SK-N-SH treated with all-trans-retinoic acid at 6 μM for 48 hours (cell line): ENCODE data around the gene TMEM82.

Source experiments
- ATAC-seq: fragments of 200-7000 bp; cut with Tn5 transposase; 3 replicates; pipeline ENCODE4 v1.9.1; 2020; ENCODE audit warnings: mild to moderate bottlenecking, moderate library complexity
- ARNTL ChIP-seq: fragments of 450-650 bp; formaldehyde crosslinking; IDR thresholded peaks from 2 replicates; pipeline ENCODE4 v1.5.0; 2020; ENCODE audit warnings: low read depth, mild to moderate bottlenecking, moderate library complexity, borderline replicate concordance
- CSDC2 ChIP-seq: fragments of 250-450 bp; sonication (Bioruptor Pico); IDR thresholded peaks from 2 replicates; pipeline ENCODE4 v1.5.0; 2020; ENCODE audit warnings: mild to moderate bottlenecking, moderate library complexity
- ESRRG ChIP-seq: fragments of 250-450 bp; sonication (Bioruptor Pico); IDR thresholded peaks from 2 replicates; pipeline ENCODE4 v1.6.1; 2021; ENCODE audit warnings: mild to moderate bottlenecking
- GLIS3 ChIP-seq: fragments of 250-450 bp; sonication (Bioruptor Pico); IDR thresholded peaks from 2 replicates; pipeline ENCODE4 v1.5.0; 2020; ENCODE audit warnings: mild to moderate bottlenecking, moderate library complexity
- ISL1 ChIP-seq: fragments of 250-450 bp; sonication (Bioruptor Pico); IDR thresholded peaks from 2 replicates; pipeline ENCODE4 v2.1.2; 2022; ENCODE audit warnings: mild to moderate bottlenecking, moderate library complexity
- OSR1 ChIP-seq: fragments of 250-450 bp; sonication (Bioruptor Pico); IDR thresholded peaks from 2 replicates; pipeline ENCODE4 v1.8.0; 2022; ENCODE audit warnings: moderate library complexity, mild to moderate bottlenecking, inconsistent platforms
- PPARA ChIP-seq: fragments of 250-450 bp; sonication (Bioruptor Pico); IDR thresholded peaks from 2 replicates; pipeline ENCODE4 v1.5.0; 2020; ENCODE audit warnings: mild to moderate bottlenecking, borderline replicate concordance
- RARB ChIP-seq: fragments of 250-450 bp; sonication (Bioruptor Pico); IDR thresholded peaks from 2 replicates; pipeline ENCODE4 v1.8.0; 2021; ENCODE audit warnings: mild to moderate bottlenecking, moderate library complexity
- SNAI2 ChIP-seq: fragments of 250-450 bp; sonication (Bioruptor Pico); IDR thresholded peaks from 2 replicates; pipeline ENCODE4 v1.5.0; 2020; ENCODE audit warnings: mild to moderate bottlenecking, moderate library complexity
- TCF4 ChIP-seq: fragments of 250-450 bp; sonication (Bioruptor Pico); IDR thresholded peaks from 2 replicates; pipeline ENCODE4 v1.8.0; 2021; ENCODE audit warnings: mild to moderate bottlenecking, moderate library complexity, borderline replicate concordance
- TSHZ2 ChIP-seq: fragments of 250-450 bp; sonication (Bioruptor Pico); IDR thresholded peaks from 2 replicates; pipeline ENCODE4 v1.5.0; 2020; ENCODE audit warnings: mild to moderate bottlenecking, moderate library complexity
- ZC3H10 ChIP-seq: fragments of 250-450 bp; sonication (Bioruptor Pico); IDR thresholded peaks from 2 replicates; pipeline ENCODE4 v1.5.1; 2021; ENCODE audit warnings: mild to moderate bottlenecking, moderate library complexity
- ZFP3 ChIP-seq: fragments of 250-450 bp; sonication (Bioruptor Pico); IDR thresholded peaks from 2 replicates; pipeline ENCODE4 v1.5.0; 2020; ENCODE audit warnings: mild to moderate bottlenecking, moderate library complexity
- ZNF565 ChIP-seq: fragments of 450-650 bp; formaldehyde crosslinking; conservative IDR thresholded peaks from 2 replicates; pipeline ENCODE4 v1.5.0; 2020; ENCODE audit warnings: low read depth, mild to moderate bottlenecking, moderate library complexity
- ZNF8 ChIP-seq: fragments of 450-650 bp; formaldehyde crosslinking; IDR thresholded peaks from 2 replicates; pipeline ENCODE4 v1.5.0; 2020; ENCODE audit warnings: mild to moderate bottlenecking, moderate library complexity
- TF ChIP-seq, protein P1 (sequence below): fragments of 250-450 bp; sonication (Bioruptor Pico); IDR thresholded peaks from 2 replicates; pipeline ENCODE4 v1.5.1; 2020; ENCODE audit warnings: low read depth, mild to moderate bottlenecking, moderate library complexity
- TF ChIP-seq, protein P2 (sequence below): fragments of 250-450 bp; sonication (Bioruptor Pico); IDR thresholded peaks from 2 replicates; pipeline ENCODE4 v1.8.0; 2020; ENCODE audit warnings: mild to moderate bottlenecking, moderate library complexity, borderline replicate concordance
- TF ChIP-seq, protein P3 (sequence below): fragments of 250-450 bp; sonication (Bioruptor Pico); IDR thresholded peaks from 2 replicates; pipeline ENCODE4 v1.5.1; 2021; ENCODE audit warnings: mild to moderate bottlenecking, moderate library complexity
- TF ChIP-seq, protein P4 (sequence below): fragments of 250-450 bp; sonication (Bioruptor Pico); IDR thresholded peaks from 2 replicates; pipeline ENCODE4 v1.8.0; 2021; ENCODE audit warnings: low read depth, mild to moderate bottlenecking, moderate library complexity, borderline replicate concordance

The TMEM82 gene

DNA sequence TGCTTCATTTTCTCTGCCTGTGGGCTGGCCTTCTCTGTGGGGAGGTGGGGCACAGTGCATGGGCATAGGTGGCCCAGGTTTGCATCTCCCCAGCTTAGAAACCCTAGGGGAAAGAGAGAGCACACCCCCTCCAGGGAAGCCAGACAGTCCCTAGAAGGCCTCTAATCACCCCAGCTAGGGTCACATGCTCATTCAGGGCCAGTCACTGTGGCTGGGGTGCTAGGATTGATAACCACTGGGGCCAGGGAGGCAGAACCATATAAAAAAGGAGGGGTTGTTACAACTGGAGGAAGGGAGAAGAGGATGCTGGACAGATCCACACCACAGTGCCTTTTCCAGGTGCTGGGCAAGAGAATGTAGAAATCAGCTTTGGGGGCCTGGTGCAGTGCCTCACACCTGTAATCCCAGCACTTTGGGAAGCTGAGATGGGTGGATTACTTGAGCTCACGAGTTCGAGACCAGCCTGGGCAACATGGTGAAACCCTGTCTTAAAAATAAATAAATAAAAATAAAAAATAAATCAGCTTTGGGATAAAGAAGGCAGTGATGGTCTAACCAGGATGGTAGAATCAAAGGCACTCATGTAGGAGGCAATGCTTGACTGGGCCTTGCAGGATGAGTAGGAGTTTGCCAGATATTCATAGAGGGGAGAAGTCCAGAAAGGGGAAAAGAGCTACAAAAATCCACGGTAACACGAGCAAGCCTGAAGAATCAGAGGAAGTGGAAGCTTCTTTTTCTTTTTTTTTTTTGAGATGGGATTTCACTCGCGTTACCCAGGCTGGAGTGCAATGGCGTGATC is 35.8 kb downstream of the TMEM82 start:
- TF ChIP-seq ZFP3 (CRISPR knock-in tag) (peak; percentile 93), ZC3H10 (CRISPR knock-in tag) (no peak), TCF4 (CRISPR knock-in tag) (no peak)
- TF ChIP-seq, protein P1, sequence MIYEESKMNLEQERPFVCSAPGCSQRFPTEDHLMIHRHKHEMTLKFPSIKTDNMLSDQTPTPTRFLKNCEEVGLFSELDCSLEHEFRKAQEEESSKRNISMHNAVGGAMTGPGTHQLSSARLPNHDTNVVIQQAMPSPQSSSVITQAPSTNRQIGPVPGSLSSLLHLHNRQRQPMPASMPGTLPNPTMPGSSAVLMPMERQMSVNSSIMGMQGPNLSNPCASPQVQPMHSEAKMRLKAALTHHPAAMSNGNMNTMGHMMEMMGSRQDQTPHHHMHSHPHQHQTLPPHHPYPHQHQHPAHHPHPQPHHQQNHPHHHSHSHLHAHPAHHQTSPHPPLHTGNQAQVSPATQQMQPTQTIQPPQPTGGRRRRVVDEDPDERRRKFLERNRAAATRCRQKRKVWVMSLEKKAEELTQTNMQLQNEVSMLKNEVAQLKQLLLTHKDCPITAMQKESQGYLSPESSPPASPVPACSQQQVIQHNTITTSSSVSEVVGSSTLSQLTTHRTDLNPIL: no peak
- no peak for ATAC-seq

- ATAC-seq: no peak
- no peak for TF ChIP-seq ZC3H10 (CRISPR knock-in tag)
- TF ChIP-seq ISL1 (CRISPR knock-in tag): no peak
- no peak for TF ChIP-seq CSDC2 (CRISPR knock-in tag)
- no peak for TF ChIP-seq OSR1 (CRISPR knock-in tag)
- TF ChIP-seq, protein P2, sequence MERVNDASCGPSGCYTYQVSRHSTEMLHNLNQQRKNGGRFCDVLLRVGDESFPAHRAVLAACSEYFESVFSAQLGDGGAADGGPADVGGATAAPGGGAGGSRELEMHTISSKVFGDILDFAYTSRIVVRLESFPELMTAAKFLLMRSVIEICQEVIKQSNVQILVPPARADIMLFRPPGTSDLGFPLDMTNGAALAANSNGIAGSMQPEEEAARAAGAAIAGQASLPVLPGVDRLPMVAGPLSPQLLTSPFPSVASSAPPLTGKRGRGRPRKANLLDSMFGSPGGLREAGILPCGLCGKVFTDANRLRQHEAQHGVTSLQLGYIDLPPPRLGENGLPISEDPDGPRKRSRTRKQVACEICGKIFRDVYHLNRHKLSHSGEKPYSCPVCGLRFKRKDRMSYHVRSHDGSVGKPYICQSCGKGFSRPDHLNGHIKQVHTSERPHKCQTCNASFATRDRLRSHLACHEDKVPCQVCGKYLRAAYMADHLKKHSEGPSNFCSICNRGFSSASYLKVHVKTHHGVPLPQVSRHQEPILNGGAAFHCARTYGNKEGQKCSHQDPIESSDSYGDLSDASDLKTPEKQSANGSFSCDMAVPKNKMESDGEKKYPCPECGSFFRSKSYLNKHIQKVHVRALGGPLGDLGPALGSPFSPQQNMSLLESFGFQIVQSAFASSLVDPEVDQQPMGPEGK (CRISPR knock-in tag): no peak
- TF ChIP-seq, protein P3, sequence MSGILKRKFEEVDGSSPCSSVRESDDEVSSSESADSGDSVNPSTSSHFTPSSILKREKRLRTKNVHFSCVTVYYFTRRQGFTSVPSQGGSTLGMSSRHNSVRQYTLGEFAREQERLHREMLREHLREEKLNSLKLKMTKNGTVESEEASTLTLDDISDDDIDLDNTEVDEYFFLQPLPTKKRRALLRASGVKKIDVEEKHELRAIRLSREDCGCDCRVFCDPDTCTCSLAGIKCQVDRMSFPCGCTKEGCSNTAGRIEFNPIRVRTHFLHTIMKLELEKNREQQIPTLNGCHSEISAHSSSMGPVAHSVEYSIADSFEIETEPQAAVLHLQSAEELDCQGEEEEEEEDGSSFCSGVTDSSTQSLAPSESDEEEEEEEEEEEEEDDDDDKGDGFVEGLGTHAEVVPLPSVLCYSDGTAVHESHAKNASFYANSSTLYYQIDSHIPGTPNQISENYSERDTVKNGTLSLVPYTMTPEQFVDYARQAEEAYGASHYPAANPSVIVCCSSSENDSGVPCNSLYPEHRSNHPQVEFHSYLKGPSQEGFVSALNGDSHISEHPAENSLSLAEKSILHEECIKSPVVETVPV (CRISPR knock-in tag): no peak
- TF ChIP-seq GLIS3 (CRISPR knock-in tag): no peak
- no peak for TF ChIP-seq ESRRG (CRISPR knock-in tag)
- no peak for TF ChIP-seq PPARA (CRISPR knock-in tag)
- no peak for TF ChIP-seq ZNF8
- TF ChIP-seq SNAI2 (CRISPR knock-in tag): no peak
- TF ChIP-seq, protein P4, sequence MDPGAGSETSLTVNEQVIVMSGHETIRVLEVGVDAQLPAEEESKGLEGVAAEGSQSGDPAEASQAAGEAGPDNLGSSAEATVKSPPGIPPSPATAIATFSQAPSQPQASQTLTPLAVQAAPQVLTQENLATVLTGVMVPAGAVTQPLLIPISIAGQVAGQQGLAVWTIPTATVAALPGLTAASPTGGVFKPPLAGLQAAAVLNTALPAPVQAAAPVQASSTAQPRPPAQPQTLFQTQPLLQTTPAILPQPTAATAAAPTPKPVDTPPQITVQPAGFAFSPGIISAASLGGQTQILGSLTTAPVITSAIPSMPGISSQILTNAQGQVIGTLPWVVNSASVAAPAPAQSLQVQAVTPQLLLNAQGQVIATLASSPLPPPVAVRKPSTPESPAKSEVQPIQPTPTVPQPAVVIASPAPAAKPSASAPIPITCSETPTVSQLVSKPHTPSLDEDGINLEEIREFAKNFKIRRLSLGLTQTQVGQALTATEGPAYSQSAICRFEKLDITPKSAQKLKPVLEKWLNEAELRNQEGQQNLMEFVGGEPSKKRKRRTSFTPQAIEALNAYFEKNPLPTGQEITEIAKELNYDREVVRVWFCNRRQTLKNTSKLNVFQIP (CRISPR knock-in tag): no peak
- TF ChIP-seq ZNF565 (CRISPR knock-in tag): no peak
- TF ChIP-seq RARB (CRISPR knock-in tag): no peak
Measured at GRCh38 chr1:15785683-15786082, 43.4 kb downstream of the TMEM82 start.

DNA sequence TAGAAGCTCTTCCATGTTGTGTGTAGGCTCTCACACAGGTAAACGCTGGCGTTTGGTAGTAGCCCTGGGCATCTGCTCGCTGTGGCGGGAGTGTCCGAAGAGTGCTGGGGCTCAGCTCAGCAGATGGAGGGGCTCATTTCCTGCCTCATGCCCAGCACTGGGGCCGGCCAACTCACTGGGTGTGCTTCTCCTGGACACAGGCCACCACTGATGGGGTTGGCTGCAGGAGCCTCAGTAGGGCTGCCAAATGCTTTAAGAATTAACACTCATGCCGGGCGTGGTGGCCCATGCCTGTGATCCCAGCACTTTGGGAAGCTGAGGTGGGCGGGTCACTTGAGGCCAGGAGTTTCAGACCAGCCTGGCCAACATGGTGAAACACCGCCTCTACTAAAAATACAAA is 44.3 kb downstream of the TMEM82 start:
- peak; percentile 17 for ATAC-seq

DNA sequence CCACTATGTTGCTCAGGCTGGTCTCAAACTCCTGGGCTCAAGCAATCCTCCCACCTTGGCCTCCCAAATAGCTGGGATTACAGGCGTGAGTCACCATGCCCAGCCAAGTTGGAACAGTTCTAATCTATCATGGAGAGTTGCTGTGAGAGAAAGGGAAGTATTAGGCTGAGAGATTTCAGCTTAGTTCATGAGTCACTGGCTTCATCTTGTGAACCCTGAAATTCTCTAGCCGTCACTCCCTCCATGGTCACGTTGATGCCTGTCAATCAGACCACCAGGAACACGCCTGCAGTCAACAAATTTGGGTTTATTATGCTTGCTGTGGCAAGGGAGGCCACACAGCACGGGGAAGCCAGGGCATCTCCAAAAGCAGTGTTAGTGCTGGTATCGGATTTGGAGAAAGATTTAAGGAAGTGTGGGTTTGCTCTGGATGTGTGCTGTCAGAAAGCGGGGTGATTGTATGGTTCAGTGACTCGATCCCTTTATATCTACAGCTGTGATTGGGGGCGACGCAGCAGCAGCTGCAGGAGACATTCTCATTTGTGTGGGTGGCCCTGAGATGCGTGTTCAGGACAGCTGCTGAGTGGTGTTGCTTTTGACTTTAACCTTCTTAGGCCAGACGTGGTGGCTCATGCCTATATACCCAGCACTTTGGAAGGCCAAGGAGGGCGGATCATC is 46.5 kb downstream of the TMEM82 start:
- peak; percentile 6; the same call in 1 of the 3 replicates for ATAC-seq
- TF ChIP-seq ARNTL (no peak), GLIS3 (CRISPR knock-in tag) (no peak), ZNF565 (CRISPR knock-in tag) (no peak), TSHZ2 (no peak)
- TF ChIP-seq, all 23 proteins: peak for 0

More for the DNA sequence above, 44.3 kb downstream of the TMEM82 start:
- no peak for TF ChIP-seq PPARA (CRISPR knock-in tag)
- TF ChIP-seq, protein P4 (CRISPR knock-in tag): no peak
